Muscle of leg (tissue), 11 donors: ENCODE data around the gene IL4R. TPM values are rescaled to one million over a fixed set of nuclear protein-coding genes. Genes with fewer than 3 reads are reported as not detected.

Experiments
- DNase-seq: peaks from one replicate; pipeline ENCODE4 v3.0.0; 2013
- H3K27ac ChIP-seq: one replicate; pipeline ENCODE4 v1.5.1; 2013; ENCODE audit warnings: mild to moderate bottlenecking, low read length, control low read depth
- H3K27me3 ChIP-seq: one replicate; pipeline ENCODE4 v1.6.1; 2013; ENCODE audit warnings: low read length; ENCODE audit not compliant: control insufficient read depth, insufficient read depth
- H3K36me3 ChIP-seq: one replicate; pipeline ENCODE4 v1.6.1; 2013; ENCODE audit warnings: low read length; ENCODE audit not compliant: control insufficient read depth, insufficient read depth
- H3K4me1 ChIP-seq: one replicate; pipeline ENCODE4 v1.6.1; 2013; ENCODE audit warnings: low read length; ENCODE audit not compliant: control insufficient read depth, insufficient read depth
- H3K4me3 ChIP-seq: one replicate; pipeline ENCODE4 v1.5.1; 2013; ENCODE audit warnings: low read length, control low read depth
- H3K9me3 ChIP-seq: replicated peaks from 2 replicates; pipeline ENCODE4 v1.6.1; 2013; ENCODE audit warnings: low read depth, low read length; ENCODE audit not compliant: control insufficient read depth
- WGBS: methylation state at CpG from one replicate; pipeline ENCODE4 v1.1.5; 2013; ENCODE audit warnings: missing lambda C conversion rate; ENCODE audit not compliant: insufficient coverage; 5-methylcytosine and 5-hydroxymethylcytosine counted together
- polyA plus RNA-seq, 8 donors: library from polyadenylated mRNA; unstranded; fragments of 120-200 nt; gene quantifications; one replicate each; pipeline versions ENCODE4 v1.2.1 to v1.2.3, GENCODE V29; 2013; ENCODE audit warnings: inconsistent platforms in 1 of 8, low replicate concordance in 1 of 8; ENCODE audit not compliant: insufficient read length in 8 of 8, insufficient read depth in 1 of 8
- total RNA-seq: library from RNA; stranded (reverse); fragments of 120-200 nt; gene quantifications from one replicate; pipeline ENCODE4 v1.2.4, GENCODE V29; 2013

IL4R gene
- total and polyA plus RNA-seq, 9 donors = 9.8 to 16.4 (median 14.8) TPM

GRCh38 chr16:27321013-27321915 is 7.5 kb downstream of the IL4R start:
- H3K27ac ChIP-seq = no peak overlapping the region
- 88% methylated on average over 3 of the region's 7 CpGs for WGBS
- no peaks in the 10 kb centered on the region for H3K9me3 ChIP-seq
- no peaks in the 10 kb centered on the region for H3K36me3 ChIP-seq
- no peaks in the 10 kb centered on the region for H3K27me3 ChIP-seq
- H3K4me1 ChIP-seq = peaks cover 35% of the 10 kb centered on the region
- H3K4me3 ChIP-seq = no peak overlapping the region
- DNase-seq = no peak

DNA sequence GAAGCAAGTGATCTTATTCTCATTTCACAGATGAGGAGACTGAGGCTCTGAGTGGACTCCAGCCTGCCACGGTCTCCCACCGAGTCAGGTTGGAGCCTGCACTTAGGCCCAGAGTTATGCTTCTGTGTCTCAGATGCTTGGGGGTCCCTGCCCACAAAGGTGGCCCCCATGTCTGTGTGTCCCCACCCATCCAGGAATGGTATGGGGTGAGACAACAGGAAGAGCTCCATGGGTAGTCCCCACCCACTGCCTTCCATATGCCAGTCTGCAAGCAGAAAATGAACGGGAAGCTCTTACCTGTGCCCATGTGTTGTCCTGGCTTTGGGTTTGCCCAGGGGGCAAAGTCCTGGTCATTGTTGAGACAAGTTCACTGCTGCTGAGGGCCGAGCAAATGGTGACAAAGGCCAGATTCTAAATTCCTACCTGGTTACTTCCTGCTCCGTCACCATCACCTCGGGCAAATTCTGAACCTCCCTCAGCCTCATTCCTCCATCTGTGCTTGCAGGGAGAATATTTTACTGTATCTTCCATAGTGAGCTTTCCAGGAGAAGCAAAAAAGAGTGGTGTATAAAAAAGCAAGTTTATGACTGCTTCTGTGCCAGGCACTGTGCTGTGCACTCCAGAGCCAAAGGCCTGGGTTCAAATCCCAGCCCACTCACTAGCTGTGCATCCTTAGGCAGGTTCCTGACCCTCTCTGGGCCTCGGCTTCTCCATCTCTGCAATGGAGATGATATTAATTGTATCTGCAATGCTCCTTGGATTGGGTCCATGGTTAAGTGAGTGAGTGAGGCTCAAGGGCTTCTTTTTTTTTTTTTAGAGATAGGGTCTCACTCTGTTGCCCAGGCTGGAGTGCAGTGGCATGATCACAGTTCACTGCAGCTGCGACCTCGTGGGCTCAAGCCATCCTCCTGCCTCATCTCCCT is 9.3 kb downstream of the IL4R start:
- Histone ChIP-seq H3K4me3 (no peak overlapping the region), H3K27me3 (no peaks in the 10 kb centered on the region), H3K36me3 (no peaks in the 10 kb centered on the region), H3K27ac (no peak overlapping the region), H3K4me1 (peaks cover 52% of the 10 kb centered on the region), H3K9me3 (no peaks in the 10 kb centered on the region)
- WGBS = 80% methylated on average over 1 of the region's 9 CpGs
- no peak for DNase-seq

DNA sequence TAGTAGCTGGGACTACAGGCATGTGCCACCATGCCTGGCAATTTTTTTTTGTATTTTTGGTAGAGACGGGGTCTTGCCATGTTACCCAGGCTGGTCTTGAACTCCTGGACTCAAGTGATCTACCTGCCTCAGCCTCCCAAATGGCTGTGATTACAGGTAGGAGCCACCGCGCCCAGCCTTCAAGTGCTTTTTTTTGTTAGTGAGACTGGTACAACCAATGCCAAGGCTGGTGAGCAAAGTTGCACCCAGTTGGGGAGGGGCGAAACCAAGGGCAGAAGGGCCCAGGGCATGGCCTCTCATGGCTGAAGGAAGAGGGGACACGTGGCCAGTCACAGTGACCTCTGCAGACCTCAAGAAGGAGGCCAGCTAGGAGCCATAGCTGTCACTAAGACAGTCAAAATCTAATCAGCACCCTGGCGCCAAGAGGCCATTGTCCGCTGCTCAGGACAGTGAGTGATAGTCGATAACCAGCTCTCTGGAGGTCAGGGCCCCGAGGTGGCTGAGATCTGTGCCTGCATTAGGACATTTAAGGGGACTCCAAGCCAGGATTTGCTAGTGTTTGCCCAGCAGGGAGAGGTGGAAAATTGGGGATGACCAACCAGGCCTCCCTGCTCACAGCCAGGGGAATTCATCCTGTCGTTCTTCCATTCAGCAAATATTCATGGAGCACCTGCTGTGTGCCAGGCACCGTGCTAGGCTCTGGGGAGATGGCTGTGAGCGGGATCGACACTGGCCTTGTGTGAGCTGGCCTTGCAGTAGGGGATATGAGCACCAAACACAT is 10.2 kb downstream of the IL4R start:
- H3K4me1 ChIP-seq = peaks cover 43% of the 10 kb centered on the region
- no peaks in the 10 kb centered on the region for H3K36me3 ChIP-seq
- no peak overlapping the region for H3K4me3 ChIP-seq
- H3K27me3 ChIP-seq = no peaks in the 10 kb centered on the region
- no peak for DNase-seq
- no peaks in the 10 kb centered on the region for H3K9me3 ChIP-seq
- 70% methylated on average over 11 of the region's 13 CpGs for WGBS
- no peak overlapping the region for H3K27ac ChIP-seq

DNA sequence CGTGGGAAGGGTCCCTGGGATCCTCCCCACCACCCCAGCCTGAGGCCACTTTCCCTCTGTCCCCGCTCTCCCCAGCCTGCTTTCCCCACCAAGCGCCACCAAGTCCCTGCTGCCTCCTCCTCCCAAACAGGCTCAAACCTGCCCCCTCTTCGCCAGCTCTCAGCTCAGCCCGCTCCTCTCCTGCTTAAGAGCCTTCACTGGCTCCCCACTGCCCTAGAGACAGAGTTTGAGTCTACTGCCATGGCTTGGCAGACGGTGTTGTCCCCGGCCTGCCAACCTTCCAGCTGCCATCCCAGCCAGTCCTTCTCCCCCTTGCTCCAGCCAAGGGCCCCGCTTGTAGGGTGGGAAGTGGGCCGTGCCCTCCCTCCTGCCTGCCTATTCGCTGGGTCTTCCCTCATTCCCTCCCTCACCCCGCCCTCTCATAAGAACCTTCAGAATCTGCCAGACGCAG is 11.1 kb downstream of the IL4R start:
- no peaks in the 10 kb centered on the region for H3K9me3 ChIP-seq
- WGBS = 64% methylated on average over 7 of the region's 12 CpGs
- peak; percentile 74 for DNase-seq
- no peaks in the 10 kb centered on the region for H3K36me3 ChIP-seq
- no peaks in the 10 kb centered on the region for H3K27me3 ChIP-seq
- peaks cover 39% of the 10 kb centered on the region for H3K4me1 ChIP-seq
- no peak overlapping the region for H3K4me3 ChIP-seq
- H3K27ac ChIP-seq = peak overlapping the region; percentile 69

GRCh38 chr16:27325736-27326135 is 12.0 kb downstream of the IL4R start:
- H3K4me1 ChIP-seq = peaks cover 37% of the 10 kb centered on the region
- 75% methylated on average over 4 of the region's 8 CpGs for WGBS
- DNase-seq = no peak
- no peak overlapping the region for H3K27ac ChIP-seq
- H3K9me3 ChIP-seq = no peaks in the 10 kb centered on the region
- H3K27me3 ChIP-seq = no peaks in the 10 kb centered on the region
- no peaks in the 10 kb centered on the region for H3K36me3 ChIP-seq
- H3K4me3 ChIP-seq = no peak overlapping the region

GRCh38 chr16:27326251-27326650 is 12.5 kb downstream of the IL4R start:
- peaks cover under 1% of the 10 kb centered on the region for H3K36me3 ChIP-seq
- WGBS = 86% methylated on average over 4 of the region's 6 CpGs
- DNase-seq = no peak
- H3K27me3 ChIP-seq = no peaks in the 10 kb centered on the region
- no peaks in the 10 kb centered on the region for H3K9me3 ChIP-seq
- peak overlapping the region; percentile 90 for H3K27ac ChIP-seq
- H3K4me3 ChIP-seq = no peak overlapping the region
- peaks cover 41% of the 10 kb centered on the region for H3K4me1 ChIP-seq

GRCh38 chr16:27326738-27327585 is 13.2 kb downstream of the IL4R start:
- DNase-seq = peak; percentile 90
- peaks cover 3% of the 10 kb centered on the region for H3K9me3 ChIP-seq
- 35% methylated on average over 11 of the region's 19 CpGs for WGBS
- no peaks in the 10 kb centered on the region for H3K27me3 ChIP-seq
- peaks cover 41% of the 10 kb centered on the region for H3K4me1 ChIP-seq
- H3K27ac ChIP-seq = peak overlapping the region; percentile 90
- no peak overlapping the region for H3K4me3 ChIP-seq
- peaks cover 4% of the 10 kb centered on the region for H3K36me3 ChIP-seq

GRCh38 chr16:27327586-27327915 is 13.8 kb downstream of the IL4R start:
- no peak for DNase-seq
- no peaks in the 10 kb centered on the region for H3K27me3 ChIP-seq
- H3K4me1 ChIP-seq = peaks cover 41% of the 10 kb centered on the region
- H3K9me3 ChIP-seq = peaks cover 3% of the 10 kb centered on the region
- 62% methylated on average over 2 of the region's 3 CpGs for WGBS
- H3K36me3 ChIP-seq = peaks cover 4% of the 10 kb centered on the region
- H3K27ac ChIP-seq = peak overlapping the region; percentile 90
- no peak overlapping the region for H3K4me3 ChIP-seq

DNA sequence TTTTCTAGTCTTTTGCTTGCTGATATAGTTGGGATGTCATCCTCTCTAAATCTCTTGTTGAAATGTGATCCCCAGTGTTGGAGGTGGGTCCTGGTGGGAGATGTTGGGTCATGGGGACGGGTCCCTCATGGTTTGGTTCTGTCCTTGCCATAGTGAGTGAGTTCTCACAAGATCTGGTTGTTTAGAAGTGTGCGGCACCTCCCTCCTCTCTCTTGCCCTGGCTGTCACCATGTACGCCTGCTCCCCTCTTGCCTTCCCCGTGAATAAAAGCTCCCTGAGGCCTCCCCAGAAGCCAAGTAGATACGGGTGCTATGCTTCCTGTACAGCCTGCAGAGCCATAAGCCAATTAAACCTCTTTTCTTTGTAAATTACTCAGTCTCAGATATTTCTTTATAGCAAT is 15.2 kb downstream of the IL4R start:
- WGBS = 77% methylated on average over 3 of the region's 5 CpGs

More for the DNA sequence above, 15.2 kb downstream of the IL4R start:
- Histone ChIP-seq H3K4me1 (peaks cover 41% of the 10 kb centered on the region), H3K27me3 (no peaks in the 10 kb centered on the region), H3K27ac (no peak overlapping the region), H3K9me3 (peaks cover 3% of the 10 kb centered on the region), H3K4me3 (no peak overlapping the region), H3K36me3 (peaks cover 8% of the 10 kb centered on the region)
- DNase-seq = no peak
